PC-3 (cell line): ENCODE measurements around the gene C2CD3.

Experiments
- EZH2 ChIP-seq: fragments of 300-600 bp; sonication (generic); IDR thresholded peaks from one replicate; pipeline ENCODE4 v1.6.1; 2017; ENCODE audit warnings: antibody characterized with exemption, mild to moderate bottlenecking, low read length; ENCODE audit not compliant: unreplicated experiment
- EZH2phosphoT487 ChIP-seq: fragments of 300-600 bp; sonication (generic); IDR thresholded peaks from 2 replicates; pipeline ENCODE4 v1.6.1; 2018; ENCODE audit warnings: mild to moderate bottlenecking, antibody characterized with exemption, low read length, borderline replicate concordance
- TF ChIP-seq, protein P1 (sequence below): fragments of 300-600 bp; sonication (generic); conservative IDR thresholded peaks from 2 replicates; pipeline ENCODE4 v1.5.1; 2017; ENCODE audit warnings: antibody characterized with exemption, low read depth, mild to moderate bottlenecking, low read length

DNA sequence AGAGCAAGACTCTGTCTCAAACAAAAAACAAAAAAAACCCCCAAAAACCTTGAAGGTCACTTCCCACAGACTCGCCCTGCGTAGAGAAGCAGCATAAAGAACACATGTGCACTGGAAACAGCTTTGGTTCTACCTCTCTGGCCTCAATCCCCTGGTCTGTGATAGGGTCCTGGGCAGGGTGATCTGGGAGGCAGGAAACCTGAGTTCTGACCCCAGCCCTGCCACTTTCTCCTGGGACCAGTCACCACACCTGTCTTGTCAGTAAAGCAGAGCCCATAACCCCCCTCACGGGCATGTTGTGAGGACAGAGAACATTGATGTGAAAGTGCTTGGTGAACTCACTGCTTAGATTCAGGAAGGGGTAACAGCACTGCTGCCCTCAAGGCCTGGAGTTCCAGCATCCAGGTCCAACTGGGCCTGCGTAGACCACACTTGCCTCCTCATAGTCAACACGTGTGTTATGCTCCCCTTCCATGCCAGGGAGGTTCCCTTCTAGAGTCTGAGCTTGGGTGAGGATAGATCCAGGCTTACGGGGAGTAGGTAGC is 199.6 kb downstream of the C2CD3 start:
- TF ChIP-seq, protein P1, sequence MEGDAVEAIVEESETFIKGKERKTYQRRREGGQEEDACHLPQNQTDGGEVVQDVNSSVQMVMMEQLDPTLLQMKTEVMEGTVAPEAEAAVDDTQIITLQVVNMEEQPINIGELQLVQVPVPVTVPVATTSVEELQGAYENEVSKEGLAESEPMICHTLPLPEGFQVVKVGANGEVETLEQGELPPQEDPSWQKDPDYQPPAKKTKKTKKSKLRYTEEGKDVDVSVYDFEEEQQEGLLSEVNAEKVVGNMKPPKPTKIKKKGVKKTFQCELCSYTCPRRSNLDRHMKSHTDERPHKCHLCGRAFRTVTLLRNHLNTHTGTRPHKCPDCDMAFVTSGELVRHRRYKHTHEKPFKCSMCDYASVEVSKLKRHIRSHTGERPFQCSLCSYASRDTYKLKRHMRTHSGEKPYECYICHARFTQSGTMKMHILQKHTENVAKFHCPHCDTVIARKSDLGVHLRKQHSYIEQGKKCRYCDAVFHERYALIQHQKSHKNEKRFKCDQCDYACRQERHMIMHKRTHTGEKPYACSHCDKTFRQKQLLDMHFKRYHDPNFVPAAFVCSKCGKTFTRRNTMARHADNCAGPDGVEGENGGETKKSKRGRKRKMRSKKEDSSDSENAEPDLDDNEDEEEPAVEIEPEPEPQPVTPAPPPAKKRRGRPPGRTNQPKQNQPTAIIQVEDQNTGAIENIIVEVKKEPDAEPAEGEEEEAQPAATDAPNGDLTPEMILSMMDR, result no peak
- no peak for TF ChIP-seq EZH2
- TF ChIP-seq EZH2phosphoT487, result no peak
